RWPE2 (cell line): ENCODE data around the gene SPDYE1.

ENCODE experiments used
- ATAC-seq: fragments of 200-7000 bp; cut with Tn5 transposase; 3 replicates; pipeline ENCODE4 v1.9.1; 2021; ENCODE audit warnings: low read depth
- DNase-seq: peaks from one replicate; pipeline ENCODE4 v3.0.0-alpha.2; 2020; ENCODE audit warnings: low spot score
- H3K27ac ChIP-seq: fragments of 450-650 bp; 2 replicates; pipeline ENCODE4 v1.5.1; 2017; ENCODE audit warnings: mild to moderate bottlenecking; ENCODE audit not compliant: poor library complexity, severe bottlenecking
- H3K27me3 ChIP-seq: fragments of 250-450 bp; sonication (Bioruptor Pico); 2 replicates; pipeline ENCODE4 v1.5.1; 2021; ENCODE audit warnings: mild to moderate bottlenecking, moderate library complexity; ENCODE audit not compliant: insufficient read depth, poor library complexity, severe bottlenecking
- H3K36me3 ChIP-seq: fragments of 250-450 bp; sonication (Bioruptor Pico); 2 replicates; pipeline ENCODE4 v1.5.1; 2020; ENCODE audit warnings: low read depth, mild to moderate bottlenecking, moderate library complexity
- H3K4me1 ChIP-seq: fragments of 250-450 bp; sonication (Bioruptor Pico); 2 replicates; pipeline ENCODE4 v1.5.1; 2021; ENCODE audit warnings: mild to moderate bottlenecking, moderate library complexity; ENCODE audit not compliant: insufficient read depth, poor library complexity, severe bottlenecking
- H3K4me3 ChIP-seq: fragments of 250-450 bp; sonication (Bioruptor Pico); 2 replicates; pipeline ENCODE4 v1.5.1; 2021; ENCODE audit warnings: mild to moderate bottlenecking, moderate library complexity; ENCODE audit not compliant: severe bottlenecking
- H3K9me3 ChIP-seq: fragments of 250-450 bp; sonication (Bioruptor Pico); 2 replicates; pipeline ENCODE4 v1.5.1; 2021; ENCODE audit warnings: mild to moderate bottlenecking, moderate library complexity; ENCODE audit not compliant: severe bottlenecking
- CTCF ChIP-seq: fragments of 450-650 bp; IDR thresholded peaks from one replicate; pipeline ENCODE4 v1.5.1; 2017; ENCODE audit warnings: mild to moderate bottlenecking, moderate library complexity; ENCODE audit not compliant: poor library complexity, severe bottlenecking

SPDYE1 gene

DNA sequence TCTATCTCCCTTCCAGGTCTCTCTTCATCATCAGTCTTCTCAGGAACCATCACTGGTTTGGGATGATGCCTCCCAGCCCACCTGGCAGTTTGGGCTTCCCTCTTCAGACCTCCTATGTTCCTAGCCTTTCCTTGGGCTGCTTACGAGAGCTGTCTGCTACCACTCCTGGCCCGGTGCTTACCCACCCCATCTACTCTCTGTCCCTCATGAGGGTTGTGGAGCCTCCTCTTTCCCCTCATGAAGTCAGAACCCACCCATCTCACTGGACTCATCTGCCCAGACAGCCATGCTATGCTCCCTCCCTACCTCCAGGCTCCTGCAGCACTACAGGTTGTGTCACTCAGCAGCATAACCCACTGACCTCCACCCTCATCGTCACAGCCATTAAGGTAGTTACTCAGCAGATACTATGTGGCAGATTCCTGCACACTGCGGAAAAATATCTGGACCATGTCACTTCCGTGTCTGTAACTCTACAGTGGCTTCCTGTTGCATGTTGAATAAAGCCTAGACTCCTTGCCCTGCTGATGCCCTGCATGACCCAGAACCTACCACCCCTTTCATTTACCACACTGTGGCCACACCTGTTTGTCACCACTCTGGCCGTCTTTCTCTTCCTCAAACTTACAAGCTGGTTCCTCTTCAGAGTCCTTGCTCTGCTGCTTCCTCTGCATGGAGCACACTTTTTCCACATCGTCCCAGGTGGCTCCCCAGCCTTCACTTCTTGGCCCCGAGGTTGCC is 48.8 kb downstream of the SPDYE1 start:
- Histone ChIP-seq H3K9me3 (no peaks in the 10 kb centered on the region), H3K27ac (no peak overlapping the region), H3K4me1 (no peaks in the 10 kb centered on the region), H3K4me3 (no peak overlapping the region), H3K36me3 (peaks cover 49% of the 10 kb centered on the region), H3K27me3 (no peaks in the 10 kb centered on the region)
- DNase-seq: no peak
- TF ChIP-seq CTCF: no peak
- ATAC-seq: no peak

DNA sequence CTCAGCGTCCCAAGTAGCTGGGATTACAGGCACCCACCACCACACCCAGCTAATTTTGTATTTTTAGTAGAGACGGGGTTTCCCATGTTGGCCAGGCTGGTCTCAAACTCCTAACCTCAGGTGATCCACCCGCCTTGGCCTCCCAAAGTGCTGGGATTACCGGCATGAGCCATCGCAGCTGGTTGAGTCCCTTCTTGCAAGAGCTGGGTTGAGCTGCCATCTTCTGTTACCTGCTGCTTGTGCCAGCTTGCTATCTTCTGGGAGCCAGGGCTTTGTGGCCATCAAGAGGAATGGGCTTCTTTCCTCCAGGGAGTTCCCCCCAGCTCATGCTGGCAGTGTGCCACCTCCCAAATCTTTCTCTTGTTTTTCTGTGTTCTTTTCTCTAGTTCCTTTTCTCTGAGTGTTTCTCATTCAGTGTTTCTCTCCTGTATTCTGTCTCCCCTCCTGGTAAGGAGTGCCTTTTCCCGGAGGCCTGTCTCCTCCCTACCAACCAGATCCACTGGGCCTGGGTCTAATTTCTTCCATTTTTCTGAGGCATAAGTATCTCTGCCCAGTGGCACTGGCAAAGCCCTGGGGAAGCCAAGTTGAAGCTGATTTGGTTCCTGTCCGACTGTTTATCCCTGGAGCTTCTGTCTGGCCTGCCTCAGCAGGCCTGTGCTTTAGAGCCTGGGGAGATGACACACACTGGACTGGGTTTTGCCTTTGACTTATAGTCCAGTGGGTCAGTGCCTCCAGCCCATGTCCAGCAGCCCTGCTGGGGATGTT is 50.5 kb downstream of the SPDYE1 start:
- no peak overlapping the region for H3K4me3 ChIP-seq
- no peak for DNase-seq
- no peaks in the 10 kb centered on the region for H3K27me3 ChIP-seq
- ATAC-seq: no peak
- no peak for TF ChIP-seq CTCF
- no peak overlapping the region for H3K27ac ChIP-seq
- no peaks in the 10 kb centered on the region for H3K9me3 ChIP-seq
- H3K36me3 ChIP-seq: peaks cover 65% of the 10 kb centered on the region
- H3K4me1 ChIP-seq: no peaks in the 10 kb centered on the region

GRCh38 chr7:44050121-44050914 is 52.6 kb downstream of the SPDYE1 start:
- no peaks in the 10 kb centered on the region for H3K27me3 ChIP-seq
- H3K4me3 ChIP-seq: no peak overlapping the region
- DNase-seq: no peak
- ATAC-seq: no peak
- H3K36me3 ChIP-seq: peaks cover 86% of the 10 kb centered on the region
- no peaks in the 10 kb centered on the region for H3K4me1 ChIP-seq
- no peak overlapping the region for H3K27ac ChIP-seq
- no peaks in the 10 kb centered on the region for H3K9me3 ChIP-seq
- TF ChIP-seq CTCF: no peak

DNA sequence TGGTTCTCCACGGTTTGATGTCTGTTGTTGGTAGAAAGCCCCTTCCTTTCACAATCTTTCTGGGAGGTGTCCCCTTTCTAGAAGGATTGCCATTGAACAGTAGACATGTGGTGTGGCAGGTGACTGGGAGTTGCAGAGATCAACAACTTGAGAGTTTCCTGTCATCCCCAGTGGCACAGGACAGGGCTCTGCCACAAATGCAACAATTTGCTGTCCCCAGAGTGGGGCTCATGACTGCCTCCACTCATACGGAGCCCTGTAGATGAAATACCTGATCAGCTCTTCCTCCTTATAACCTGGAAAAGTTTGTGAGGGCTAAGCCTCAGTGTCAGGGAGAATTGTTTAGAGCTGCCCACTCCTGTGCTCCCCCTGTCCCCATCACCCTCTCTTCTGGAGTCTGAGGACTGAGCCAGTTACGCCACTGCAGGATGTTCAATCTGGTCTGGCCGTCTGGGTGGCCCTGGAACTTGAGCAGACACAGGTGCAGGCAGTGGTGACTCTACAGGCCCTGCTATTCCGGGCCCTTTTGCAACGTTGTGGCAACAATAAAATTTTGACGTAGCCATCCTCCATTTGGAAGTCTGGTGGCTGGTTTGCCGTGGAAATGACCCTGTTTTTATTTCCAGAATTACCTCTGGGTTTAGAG is 53.3 kb downstream of the SPDYE1 start:
- Histone ChIP-seq H3K27me3 (no peaks in the 10 kb centered on the region), H3K4me1 (no peaks in the 10 kb centered on the region), H3K9me3 (no peaks in the 10 kb centered on the region), H3K27ac (no peak overlapping the region), H3K36me3 (peaks cover 93% of the 10 kb centered on the region), H3K4me3 (no peak overlapping the region)
- no peak for TF ChIP-seq CTCF
- no peak for ATAC-seq
- DNase-seq: no peak
